Ishikawa (cell line): Measurements from ENCODE around the gene MRPL54.

ENCODE experiments used
- CEBPB ChIP-seq: IDR thresholded peaks from 2 replicates; pipeline ENCODE4 v1.6.1; 2012
- CREB1 ChIP-seq: IDR thresholded peaks from 2 replicates; pipeline ENCODE4 v1.6.1; 2012; ENCODE audit warnings: low read depth
- EGR1 ChIP-seq: IDR thresholded peaks from 2 replicates; pipeline ENCODE4 v1.6.1; 2012
- EP300 ChIP-seq: IDR thresholded peaks from 2 replicates; pipeline ENCODE4 v1.6.1; 2012; ENCODE audit warnings: borderline replicate concordance
- FOXM1 ChIP-seq: IDR thresholded peaks from 2 replicates; pipeline ENCODE4 v1.6.1; 2012; ENCODE audit warnings: low read depth, borderline replicate concordance
- NFIC ChIP-seq: IDR thresholded peaks from 2 replicates; pipeline ENCODE4 v1.6.1; 2012
- RAD21 ChIP-seq: IDR thresholded peaks from 2 replicates; pipeline ENCODE4 v1.6.1; 2012; ENCODE audit warnings: low read depth
- TAF1 ChIP-seq: IDR thresholded peaks from 2 replicates; pipeline ENCODE4 v1.6.1; 2012; ENCODE audit warnings: low read depth, mild to moderate bottlenecking
- TCF12 ChIP-seq: IDR thresholded peaks from 2 replicates; pipeline ENCODE4 v1.6.1; 2012; ENCODE audit warnings: low read depth
- TEAD4 ChIP-seq: IDR thresholded peaks from 2 replicates; pipeline ENCODE4 v1.6.1; 2012
- YY1 ChIP-seq: IDR thresholded peaks from 2 replicates; pipeline ENCODE4 v1.6.1; 2012; ENCODE audit warnings: low read depth
- ZBTB7A ChIP-seq: IDR thresholded peaks from 2 replicates; pipeline ENCODE4 v1.6.1; 2012; ENCODE audit warnings: low read depth
- TF ChIP-seq, protein P1 (sequence below): IDR thresholded peaks from 2 replicates; pipeline ENCODE4 v1.6.1; 2012
- TF ChIP-seq, protein P2 (sequence below): IDR thresholded peaks from 2 replicates; pipeline ENCODE4 v1.6.1; 2012; ENCODE audit warnings: low read depth, mild to moderate bottlenecking
- TF ChIP-seq, protein P3 (sequence below): IDR thresholded peaks from 2 replicates; pipeline ENCODE4 v1.6.1; 2012

Gene MRPL54

DNA sequence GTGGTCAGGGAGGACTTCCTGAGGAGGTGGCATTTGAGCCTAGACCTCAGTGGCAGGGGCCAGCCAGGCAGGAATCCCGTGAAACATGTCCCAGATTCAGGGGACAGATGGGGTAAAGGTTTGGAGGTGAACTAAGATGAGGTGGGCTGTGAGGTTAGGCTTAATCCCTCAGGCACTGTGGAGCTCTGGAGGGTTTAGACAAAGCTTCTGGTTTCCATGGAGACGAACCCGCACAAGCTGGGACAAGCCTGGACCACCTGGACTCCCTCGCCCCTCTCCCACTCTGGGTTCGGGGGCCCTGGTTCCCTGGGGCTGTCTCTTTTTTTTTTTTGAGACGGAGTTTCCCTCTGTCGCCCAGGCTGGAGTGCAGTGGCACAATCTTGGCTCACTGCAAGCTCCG is 38.6 kb upstream of the MRPL54 start:
- TF ChIP-seq CREB1 (no peak), EGR1 (no peak), RAD21 (no peak), NFIC (no peak), TEAD4 (no peak), TCF12 (no peak), ZBTB7A (no peak)
- TF ChIP-seq, protein P1, sequence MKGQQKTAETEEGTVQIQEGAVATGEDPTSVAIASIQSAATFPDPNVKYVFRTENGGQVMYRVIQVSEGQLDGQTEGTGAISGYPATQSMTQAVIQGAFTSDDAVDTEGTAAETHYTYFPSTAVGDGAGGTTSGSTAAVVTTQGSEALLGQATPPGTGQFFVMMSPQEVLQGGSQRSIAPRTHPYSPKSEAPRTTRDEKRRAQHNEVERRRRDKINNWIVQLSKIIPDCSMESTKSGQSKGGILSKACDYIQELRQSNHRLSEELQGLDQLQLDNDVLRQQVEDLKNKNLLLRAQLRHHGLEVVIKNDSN, result no peak
- TF ChIP-seq, protein P2, sequence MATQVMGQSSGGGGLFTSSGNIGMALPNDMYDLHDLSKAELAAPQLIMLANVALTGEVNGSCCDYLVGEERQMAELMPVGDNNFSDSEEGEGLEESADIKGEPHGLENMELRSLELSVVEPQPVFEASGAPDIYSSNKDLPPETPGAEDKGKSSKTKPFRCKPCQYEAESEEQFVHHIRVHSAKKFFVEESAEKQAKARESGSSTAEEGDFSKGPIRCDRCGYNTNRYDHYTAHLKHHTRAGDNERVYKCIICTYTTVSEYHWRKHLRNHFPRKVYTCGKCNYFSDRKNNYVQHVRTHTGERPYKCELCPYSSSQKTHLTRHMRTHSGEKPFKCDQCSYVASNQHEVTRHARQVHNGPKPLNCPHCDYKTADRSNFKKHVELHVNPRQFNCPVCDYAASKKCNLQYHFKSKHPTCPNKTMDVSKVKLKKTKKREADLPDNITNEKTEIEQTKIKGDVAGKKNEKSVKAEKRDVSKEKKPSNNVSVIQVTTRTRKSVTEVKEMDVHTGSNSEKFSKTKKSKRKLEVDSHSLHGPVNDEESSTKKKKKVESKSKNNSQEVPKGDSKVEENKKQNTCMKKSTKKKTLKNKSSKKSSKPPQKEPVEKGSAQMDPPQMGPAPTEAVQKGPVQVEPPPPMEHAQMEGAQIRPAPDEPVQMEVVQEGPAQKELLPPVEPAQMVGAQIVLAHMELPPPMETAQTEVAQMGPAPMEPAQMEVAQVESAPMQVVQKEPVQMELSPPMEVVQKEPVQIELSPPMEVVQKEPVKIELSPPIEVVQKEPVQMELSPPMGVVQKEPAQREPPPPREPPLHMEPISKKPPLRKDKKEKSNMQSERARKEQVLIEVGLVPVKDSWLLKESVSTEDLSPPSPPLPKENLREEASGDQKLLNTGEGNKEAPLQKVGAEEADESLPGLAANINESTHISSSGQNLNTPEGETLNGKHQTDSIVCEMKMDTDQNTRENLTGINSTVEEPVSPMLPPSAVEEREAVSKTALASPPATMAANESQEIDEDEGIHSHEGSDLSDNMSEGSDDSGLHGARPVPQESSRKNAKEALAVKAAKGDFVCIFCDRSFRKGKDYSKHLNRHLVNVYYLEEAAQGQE, result no peak

DNA sequence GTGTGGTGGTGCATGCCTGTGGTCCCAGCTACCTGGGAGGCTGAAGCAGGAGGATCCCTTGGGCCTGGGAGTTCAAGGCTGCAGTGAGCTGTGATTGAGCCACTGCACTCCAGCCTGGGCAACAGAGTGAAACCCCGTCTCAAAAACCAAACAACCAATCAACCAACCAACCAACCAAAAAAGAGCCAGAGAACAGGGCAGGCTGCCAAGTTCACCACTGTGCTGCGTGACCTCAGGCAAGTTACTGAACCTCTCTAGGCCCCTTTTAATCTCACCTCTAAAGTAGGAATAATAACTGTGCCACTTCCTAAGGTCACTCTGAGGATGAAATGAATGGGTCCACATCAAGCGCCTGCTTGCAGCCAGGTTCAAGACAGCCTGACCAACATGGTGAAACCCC is 37.4 kb upstream of the MRPL54 start:
- no peak for TF ChIP-seq ZBTB7A
- TF ChIP-seq EP300, result no peak
- TF ChIP-seq NFIC, result 0 out of 2 replicates have a peak, but pooled peaks have one; percentile 33

DNA sequence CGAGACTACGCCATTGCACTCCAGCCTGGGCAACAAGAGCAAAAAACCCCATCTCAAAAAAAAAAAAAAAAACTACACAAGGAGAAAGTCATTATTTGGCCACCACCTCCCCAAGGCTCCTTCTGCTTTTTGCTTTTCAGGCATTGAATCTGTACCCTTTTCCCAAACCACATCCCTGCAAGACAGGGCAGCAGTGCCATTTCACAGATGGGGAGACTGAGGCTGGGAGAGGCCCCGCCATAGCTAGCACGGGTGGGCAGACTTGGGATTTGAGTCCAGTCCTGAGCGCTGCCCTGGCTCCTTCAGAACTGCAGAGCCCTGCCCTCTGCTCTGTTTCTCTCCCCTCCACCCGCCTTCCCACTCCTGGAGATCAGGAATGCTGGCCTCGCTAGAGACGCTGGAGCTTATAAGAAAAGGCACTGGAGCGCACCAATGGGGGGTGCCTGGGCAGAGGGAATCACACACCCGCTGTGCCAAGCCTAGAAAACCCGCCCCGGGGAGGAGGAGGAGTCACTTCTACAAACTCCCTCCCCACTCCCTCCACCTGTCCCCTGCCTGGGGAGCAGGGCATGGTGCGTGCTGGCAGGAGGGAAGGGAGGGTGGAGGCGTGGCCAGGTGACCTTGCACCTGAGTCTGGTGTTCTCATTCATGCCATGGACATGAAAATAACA is 36.7 kb upstream of the MRPL54 start:
- TF ChIP-seq, protein P1, result peak; percentile 38
- TF ChIP-seq EP300, result peak; percentile 27; the same call in 1 of the 2 replicates
- TF ChIP-seq NFIC, result 0 out of 2 replicates have a peak, but pooled peaks have one; percentile 39
- TF ChIP-seq, protein P2, result peak; percentile 42; the same call in 1 of the 2 replicates
- TF ChIP-seq YY1, result no peak
- peak; percentile 52; the same call in 1 of the 2 replicates for TF ChIP-seq TCF12
- peak; percentile 52 for TF ChIP-seq TEAD4
- no peak for TF ChIP-seq EGR1
- no peak for TF ChIP-seq FOXM1
- TF ChIP-seq RAD21, result peak; percentile 8; the same call in 1 of the 2 replicates

DNA sequence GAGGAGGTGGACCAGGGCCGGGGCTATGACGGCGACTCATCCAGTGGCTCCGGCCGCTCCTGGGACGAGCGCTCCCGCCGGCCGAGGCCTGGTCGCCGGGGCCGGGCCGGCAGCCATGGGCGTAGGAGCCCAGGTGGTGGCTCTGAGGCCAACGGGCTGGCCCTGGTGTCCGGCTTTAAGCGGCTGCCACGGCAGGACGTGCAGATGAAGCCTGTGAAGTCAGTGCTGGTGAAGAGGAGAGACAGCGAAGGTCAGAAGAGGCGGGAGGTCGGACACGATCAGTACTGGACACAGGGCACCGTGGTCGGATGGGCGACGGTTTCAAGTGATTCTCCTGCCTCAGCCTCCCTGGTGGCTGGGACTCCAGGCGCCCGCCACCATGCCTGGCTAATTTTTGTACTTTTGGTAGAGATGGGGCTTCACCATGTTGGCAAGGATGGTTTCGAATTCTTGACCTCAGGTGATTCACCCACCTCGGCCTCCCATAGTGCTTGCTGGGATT is 32.0 kb upstream of the MRPL54 start:
- TF ChIP-seq TEAD4 (no peak), EP300 (no peak), CREB1 (no peak), YY1 (no peak), EGR1 (no peak), CEBPB (no peak), ZBTB7A (no peak), RAD21 (no peak), TAF1 (no peak), TCF12 (no peak), FOXM1 (no peak), NFIC (no peak)
- TF ChIP-seq, protein P3, sequence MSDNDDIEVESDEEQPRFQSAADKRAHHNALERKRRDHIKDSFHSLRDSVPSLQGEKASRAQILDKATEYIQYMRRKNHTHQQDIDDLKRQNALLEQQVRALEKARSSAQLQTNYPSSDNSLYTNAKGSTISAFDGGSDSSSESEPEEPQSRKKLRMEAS, result no peak
- TF ChIP-seq, protein P1, result no peak
- TF ChIP-seq, protein P2, result no peak
